GM19023 (cell line): ENCODE results near the gene ZFYVE28.
"Not testable (repeated sequence)": the region's sequence is repeated elsewhere in the genome, so short reads cannot be mapped to it uniquely, and the experiment has no call there.

Source experiments
- ATAC-seq: cut with Tn5 transposase; IDR thresholded peaks from one replicate; pipeline ENCODE4 v1.9.1; 2021; ENCODE audit warnings: mild to moderate bottlenecking, moderate library complexity; ENCODE audit not compliant: unreplicated experiment

Gene ZFYVE28

GRCh38 chr4:2275546-2276251, 142.7 kb downstream of the ZFYVE28 start:
- ATAC-seq = no peak

GRCh38 chr4:2275044-2275397, 143.4 kb downstream of the ZFYVE28 start:
- ATAC-seq = not testable (repeated sequence)

GRCh38 chr4:2274320-2275043, 144.0 kb downstream of the ZFYVE28 start:
- ATAC-seq = no peak

- ATAC-seq = no peak
Observed at GRCh38 chr4:2273657-2274319, 144.7 kb downstream of the ZFYVE28 start.

- ATAC-seq = no peak
Observed at GRCh38 chr4:2273221-2273620, 145.2 kb downstream of the ZFYVE28 start.

GRCh38 chr4:2272828-2273120, 145.7 kb downstream of the ZFYVE28 start:
- no peak for ATAC-seq

- no peak for ATAC-seq
Observed at GRCh38 chr4:2272026-2272827, 146.2 kb downstream of the ZFYVE28 start.

- ATAC-seq = no peak
Observed at GRCh38 chr4:2271279-2272025, 147.0 kb downstream of the ZFYVE28 start.

GRCh38 chr4:2270341-2271165, 147.9 kb downstream of the ZFYVE28 start:
- ATAC-seq = no peak

GRCh38 chr4:2269618-2270163, 148.8 kb downstream of the ZFYVE28 start:
- no peak for ATAC-seq

GRCh38 chr4:2269206-2269531, 149.3 kb downstream of the ZFYVE28 start:
- no peak for ATAC-seq

GRCh38 chr4:2268357-2269205, 149.9 kb downstream of the ZFYVE28 start:
- no peak for ATAC-seq

- ATAC-seq = no peak
Observed at GRCh38 chr4:2267841-2268240, 150.6 kb downstream of the ZFYVE28 start.

- ATAC-seq = no peak
Observed at GRCh38 chr4:2267320-2267811, 151.1 kb downstream of the ZFYVE28 start.

GRCh38 chr4:2266821-2267220, 151.6 kb downstream of the ZFYVE28 start:
- ATAC-seq = no peak

- no peak for ATAC-seq
Observed at GRCh38 chr4:2266181-2266580, 152.3 kb downstream of the ZFYVE28 start.

GRCh38 chr4:2265113-2266110, 153.0 kb downstream of the ZFYVE28 start:
- no peak for ATAC-seq
